AG09309 (cell line): ENCODE measurements around the gene BCAP31.
"Not testable (repeated sequence)": the region's sequence is repeated elsewhere in the genome, so short reads cannot be mapped to it uniquely, and the experiment has no call there.

Experiments used
- DNase-seq: peaks from one replicate; pipeline ENCODE4 v3.0.0-alpha.2; 2010; ENCODE audit warnings: low read depth
- H3K4me3 ChIP-seq: 2 replicates; pipeline ENCODE4 v1.5.1; 2011; ENCODE audit warnings: mild to moderate bottlenecking, low read depth, low read length, moderate library complexity; ENCODE audit not compliant: control insufficient read depth
- CTCF ChIP-seq: IDR thresholded peaks from 2 replicates; pipeline ENCODE4 v1.5.1; 2011; ENCODE audit warnings: mild to moderate bottlenecking, low read depth, low read length, inconsistent platforms; ENCODE audit not compliant: insufficient read depth, control insufficient read depth; ENCODE audit errors: missing control alignments

Gene BCAP31

GRCh38 chrX:153732401-153732800 lies 8.2 kb upstream of the BCAP31 start:
- no peak for TF ChIP-seq CTCF
- H3K4me3 ChIP-seq, result no peak overlapping the region
- no peak for DNase-seq

GRCh38 chrX:153731845-153732215 lies 7.6 kb upstream of the BCAP31 start:
- DNase-seq, result no peak
- no peak for TF ChIP-seq CTCF
- no peak overlapping the region for H3K4me3 ChIP-seq

DNA sequence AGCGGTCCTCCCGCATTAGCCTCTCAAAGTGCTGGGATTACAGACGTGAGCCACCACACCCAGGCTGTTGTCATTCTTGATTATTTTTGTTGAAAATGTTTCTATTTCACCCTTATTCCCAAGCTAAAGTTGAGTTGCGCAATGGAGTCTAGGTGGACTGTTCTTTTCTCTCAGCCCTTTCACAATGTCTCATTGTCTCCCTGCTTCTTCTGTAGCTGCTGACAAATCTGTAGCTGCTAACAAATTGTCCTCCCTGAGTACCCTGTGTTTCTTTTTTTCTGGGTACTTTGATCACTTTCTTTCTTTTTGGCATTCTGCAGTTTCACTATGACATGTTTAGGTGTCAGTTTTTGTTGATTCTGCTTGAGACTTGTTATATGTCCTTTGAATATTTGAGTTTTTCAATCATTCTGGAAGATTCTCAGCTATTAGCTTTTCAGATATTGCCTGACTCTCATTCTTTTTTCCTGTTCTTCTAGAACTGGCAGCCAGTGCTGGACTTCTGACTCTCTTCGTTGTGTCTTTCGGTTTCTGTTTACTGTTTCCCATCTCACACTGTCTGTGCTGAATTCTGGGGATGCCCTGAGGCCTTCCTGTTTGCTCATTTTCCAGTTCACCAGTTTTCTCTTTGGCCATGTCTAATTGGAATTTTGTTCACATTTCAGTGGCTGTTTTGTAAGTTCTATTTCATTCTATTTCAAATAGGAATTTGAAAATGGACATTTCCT lies 7.1 kb upstream of the BCAP31 start:
- no peak for DNase-seq
- TF ChIP-seq CTCF, result no peak
- H3K4me3 ChIP-seq, result no peak overlapping the region

DNA sequence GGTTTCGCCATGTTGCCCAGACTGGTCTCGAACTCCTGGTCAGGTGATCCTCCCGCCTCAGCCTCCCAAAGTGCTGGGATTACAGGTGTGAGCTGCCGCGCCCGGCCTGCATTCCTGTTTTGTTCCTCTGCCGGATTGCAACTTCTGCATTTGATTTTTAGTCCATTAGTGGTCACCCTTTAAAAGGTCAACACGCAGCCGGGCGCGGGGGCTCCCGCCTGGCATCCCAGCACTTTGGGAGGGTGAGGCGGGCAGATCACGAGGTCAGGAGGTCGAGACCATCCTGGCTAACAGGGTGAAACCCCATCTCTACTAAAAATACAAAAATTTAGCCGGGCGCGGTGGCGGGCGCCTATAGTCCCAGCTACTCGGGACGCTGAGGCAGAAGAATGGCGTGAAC lies 5.9 kb upstream of the BCAP31 start:
- not testable (repeated sequence) for DNase-seq

DNA sequence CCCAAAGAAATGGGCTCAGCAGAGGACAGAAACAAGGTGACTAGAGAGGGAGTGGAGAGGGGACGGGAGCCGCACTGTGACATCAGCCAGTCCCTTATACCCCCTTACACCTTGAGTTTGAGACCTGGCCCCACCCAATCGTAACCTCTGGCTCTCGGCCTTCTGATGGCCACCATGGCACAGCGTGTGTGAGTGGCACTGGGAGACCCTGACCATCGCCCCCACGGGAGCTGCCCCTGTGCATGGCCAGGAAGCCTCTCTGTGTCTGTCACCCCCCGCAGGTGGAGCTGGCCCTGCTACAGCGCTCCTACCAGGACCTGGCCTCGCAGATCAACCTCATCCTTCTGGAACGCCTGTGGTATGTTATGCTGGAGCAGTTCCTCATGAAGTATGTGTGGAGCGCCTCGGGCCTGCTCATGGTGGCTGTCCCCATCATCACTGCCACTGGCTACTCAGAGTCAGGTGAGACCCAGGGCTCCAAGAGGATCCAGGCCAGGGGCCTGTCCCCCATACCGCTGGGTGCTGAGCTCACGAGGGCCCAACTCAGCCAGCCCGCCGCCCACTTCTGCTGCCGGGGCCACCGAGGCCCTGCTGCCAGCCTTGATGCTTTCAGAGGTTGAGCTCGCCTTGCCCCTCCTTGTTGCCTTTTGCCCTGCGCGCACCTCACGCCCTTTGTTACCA lies 4.9 kb upstream of the BCAP31 start:
- TF ChIP-seq CTCF, result no peak
- no peak for DNase-seq
- no peak overlapping the region for H3K4me3 ChIP-seq

More for the DNA sequence above, 5.9 kb upstream of the BCAP31 start:
- H3K4me3 ChIP-seq, result not testable (repeated sequence)

DNA sequence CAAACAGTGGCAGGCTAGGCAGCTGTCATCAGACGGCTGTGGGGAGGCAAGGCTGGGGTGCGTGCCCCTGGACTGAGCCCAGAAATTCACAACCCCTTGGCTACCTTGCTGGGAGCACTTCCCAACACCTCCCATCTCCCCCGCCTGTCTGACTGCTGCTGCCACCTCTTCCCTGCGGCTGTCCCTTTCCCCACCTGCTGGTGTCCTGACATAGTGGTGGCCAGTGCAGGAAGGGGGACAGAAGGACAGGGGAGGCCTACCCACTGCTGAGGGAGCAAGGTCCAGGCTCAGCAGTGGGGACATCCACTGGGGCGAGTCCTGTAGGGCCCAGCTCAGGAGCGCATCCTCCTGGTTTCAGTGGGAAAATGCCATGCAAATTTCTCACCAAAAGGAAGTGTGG lies 3.9 kb upstream of the BCAP31 start:
- no peak overlapping the region for H3K4me3 ChIP-seq
- no peak for TF ChIP-seq CTCF
- no peak for DNase-seq

DNA sequence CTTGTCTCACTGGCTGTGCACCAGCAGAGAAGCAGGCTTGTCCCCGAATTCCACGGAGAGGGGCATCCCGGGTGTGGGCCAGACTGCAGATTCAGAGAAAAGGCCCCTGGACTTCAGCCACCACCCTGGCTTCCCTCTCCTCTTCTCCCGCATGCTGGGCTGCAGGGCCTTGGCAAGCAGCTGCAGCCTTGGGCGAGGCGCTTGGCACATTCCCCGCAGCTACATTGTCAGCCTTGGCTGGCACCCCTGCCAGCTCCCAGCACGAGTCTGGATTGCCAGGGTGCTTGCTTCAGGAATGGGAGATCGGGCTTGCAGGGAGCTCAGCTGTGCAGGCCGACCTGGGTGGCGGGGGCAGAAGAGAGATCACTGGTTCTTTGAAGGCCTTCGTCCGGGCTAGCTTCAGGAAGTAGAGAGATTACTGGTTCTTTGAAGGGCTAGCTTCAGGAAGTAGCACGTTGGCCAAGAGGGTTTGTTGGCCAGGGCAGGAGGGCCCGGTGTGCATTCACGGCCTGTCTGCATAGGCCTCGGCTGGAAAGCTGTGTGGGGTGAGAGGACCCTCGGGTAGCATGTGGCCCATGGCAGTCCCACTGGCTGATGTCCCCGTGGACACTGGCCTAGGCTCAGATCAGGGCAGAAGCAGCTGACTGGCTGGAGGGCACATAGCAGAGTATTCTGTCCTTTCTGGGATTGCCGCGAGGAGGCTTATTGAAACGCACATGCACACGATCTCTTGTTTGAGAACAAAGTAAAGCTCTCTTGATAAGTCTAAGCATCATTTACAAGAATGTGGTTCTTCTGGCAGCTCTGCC lies 3.1 kb upstream of the BCAP31 start:
- DNase-seq, result no peak
- no peak for TF ChIP-seq CTCF
- H3K4me3 ChIP-seq, result peak overlapping the region; percentile 26; the same call in 1 of the 2 replicates
